ENCODE results near the gene ANKRD13B. TPM values are rescaled to one million over a fixed set of nuclear protein-coding genes. Genes with fewer than 3 reads are reported as not detected.

The ANKRD13B gene
- total and polyA plus RNA-seq, 2 donors (not counting 1 experiment from before 2014, with no cell fraction given), result 1.6 to 2.8 TPM

GRCh38 chr17:29546085-29546484, 46.8 kb upstream of the ANKRD13B start:
- Histone ChIP-seq H4K20me1 (ENCODE audit: control insufficient read depth, insufficient read depth, low read length, poor library complexity, severe bottlenecking) (no peaks in the 10 kb centered on the region), H3K79me2 (ENCODE audit: control insufficient read depth, insufficient read depth, low read length) (no peaks in the 10 kb centered on the region), H2AFZ (ENCODE audit: insufficient read depth, low read depth, low read length, poor library complexity, severe bottlenecking) (no peak overlapping the region), H3K9ac (ENCODE audit: low read length) (no peak overlapping the region), H3K4me3 (ENCODE audit: control extremely low read depth in 1 of 5, extremely low read depth in 1 of 5, insufficient read depth in 1 of 5, low read depth in 2 of 5, low read length in 4 of 5) (no peak overlapping the region), H3K4me1 (ENCODE audit: control insufficient read depth in 2 of 2, insufficient read depth in 2 of 2, low read length in 2 of 2) (no peaks in the 10 kb centered on the region), H3K4me2 (replicated peaks; ENCODE audit: low read depth, low read length, poor library complexity, severe bottlenecking) (no peak overlapping the region), H3K27me3 (replicated peaks in 1 of 4; ENCODE audit: control extremely low read depth in 1 of 4, control insufficient read depth in 3 of 4, insufficient read depth in 4 of 4, low read length in 3 of 4) (no peaks in the 10 kb centered on the region), H3K9me3 (ENCODE audit: control extremely low read depth in 1 of 3, control insufficient read depth in 2 of 3, insufficient read depth in 1 of 3, low read length in 2 of 3) (no peaks in the 10 kb centered on the region), H3K36me3 (replicated peaks in 1 of 2; ENCODE audit: control extremely low read depth in 1 of 2, control insufficient read depth in 1 of 2, extremely low read depth in 1 of 2, insufficient read depth in 2 of 2, low read length in 1 of 2) (peaks cover 3 to 19% of the 10 kb centered on the region in 2 experiments), H3K27ac (ENCODE audit: low read length in 2 of 2) (no peak overlapping the region)
- ChIA-PET CTCF (interaction anchor here (0.7 to 2.4 kb wide), 5 partner anchors 9 to 262 kb away, joined by 3 to 8 read pairs (median 5); no protein-coding TSS in a partner anchor), POLR2A (no interaction called here)
- DNase-seq (no peak), ATAC-seq (ENCODE audit: low read depth) (no peak)
- TF ChIP-seq CTCF (IDR thresholded peaks at IDR 0.05) (no peak), EZH2 (IDR thresholded peaks at IDR 0.05; ENCODE audit: borderline replicate concordance, insufficient read depth, low read depth, low read length, poor library complexity, severe bottlenecking) (no peak)
- WGBS (ENCODE audit: insufficient coverage), result no CpG with 5 or more reads among the region's 1 CpG
- Mint-ChIP-seq H3K4me1 (no peaks in the 10 kb centered on the region), H3K9me3 (ENCODE audit: insufficient read depth) (no peaks in the 10 kb centered on the region), H3K27me3 (no peaks in the 10 kb centered on the region), H3K27ac (no peak overlapping the region), H3K4me3 (no peak overlapping the region)
- intact Hi-C loops (cut with micrococcal nuclease), result no loop called here

GRCh38 chr17:29546830-29547229, 46.1 kb upstream of the ANKRD13B start:
- ChIA-PET CTCF (interaction anchor here (1.1 to 2.4 kb wide), 2 partner anchors 8 to 10 kb away, joined by 3 to 8 read pairs; no protein-coding TSS in a partner anchor), POLR2A (no interaction called here)
- Mint-ChIP-seq H3K27me3 (no peaks in the 10 kb centered on the region), H3K27ac (no peak overlapping the region), H3K4me1 (no peaks in the 10 kb centered on the region), H3K4me3 (no peak overlapping the region), H3K9me3 (ENCODE audit: insufficient read depth) (no peaks in the 10 kb centered on the region)
- Histone ChIP-seq H3K4me2 (replicated peaks; ENCODE audit: low read depth, low read length, poor library complexity, severe bottlenecking) (no peak overlapping the region), H3K36me3 (replicated peaks in 1 of 2; ENCODE audit: control extremely low read depth in 1 of 2, control insufficient read depth in 1 of 2, extremely low read depth in 1 of 2, insufficient read depth in 2 of 2, low read length in 1 of 2) (peaks cover 3 to 19% of the 10 kb centered on the region in 2 experiments), H3K27ac (ENCODE audit: low read length in 2 of 2) (no peak overlapping the region), H3K9ac (ENCODE audit: low read length) (no peak overlapping the region), H3K9me3 (ENCODE audit: control extremely low read depth in 1 of 3, control insufficient read depth in 2 of 3, insufficient read depth in 1 of 3, low read length in 2 of 3) (no peaks in the 10 kb centered on the region), H3K79me2 (ENCODE audit: control insufficient read depth, insufficient read depth, low read length) (no peaks in the 10 kb centered on the region), H4K20me1 (ENCODE audit: control insufficient read depth, insufficient read depth, low read length, poor library complexity, severe bottlenecking) (no peaks in the 10 kb centered on the region), H3K4me1 (ENCODE audit: control insufficient read depth in 2 of 2, insufficient read depth in 2 of 2, low read length in 2 of 2) (no peaks in the 10 kb centered on the region), H3K27me3 (replicated peaks in 1 of 4; ENCODE audit: control extremely low read depth in 1 of 4, control insufficient read depth in 3 of 4, insufficient read depth in 4 of 4, low read length in 3 of 4) (no peaks in the 10 kb centered on the region), H2AFZ (ENCODE audit: insufficient read depth, low read depth, low read length, poor library complexity, severe bottlenecking) (no peak overlapping the region), H3K4me3 (ENCODE audit: control extremely low read depth in 1 of 5, extremely low read depth in 1 of 5, insufficient read depth in 1 of 5, low read depth in 2 of 5, low read length in 4 of 5) (no peak overlapping the region)
- WGBS (ENCODE audit: insufficient coverage), result no CpG with 5 or more reads among the region's 1 CpG
- no peak for TF ChIP-seq EZH2 (IDR thresholded peaks at IDR 0.05; ENCODE audit: borderline replicate concordance, insufficient read depth, low read depth, low read length, poor library complexity, severe bottlenecking)
- no peak for TF ChIP-seq CTCF (IDR thresholded peaks at IDR 0.05)
- no peak for DNase-seq
- intact Hi-C loops (cut with micrococcal nuclease), result no loop called here
- ATAC-seq (ENCODE audit: low read depth), result no peak
